Psoas muscle (tissue), 8 donors: Measurements from ENCODE around the gene HS6ST2. TPM values are rescaled to one million over a fixed set of nuclear protein-coding genes. Genes with fewer than 3 reads are reported as not detected.
A peak's percentile ranks its signal among the peaks of the same experiment; 100 is the strongest.

Experiments used
- ATAC-seq, 4 donors: fragments of 200-7000 bp; cut with Tn5 transposase; one replicate each; pipeline ENCODE4 v1.9.1; 2020; ENCODE audit warnings: moderate library complexity in 3 of 4, mild to moderate bottlenecking in 2 of 4
- DNase-seq, 2 donors: peaks; one replicate each; pipeline ENCODE4 v3.0.0-alpha.2; 2020
- H3K27ac ChIP-seq: fragments of 200-600 bp; one replicate; pipeline ENCODE4 v1.8.0; 2022
- H3K27me3 ChIP-seq, 3 donors: fragments of 200-600 bp in 1 of 3; one replicate each; pipeline versions ENCODE4 v1.6.1 to v1.8.0; 2013 to 2022; ENCODE audit warnings: low read length in 2 of 3, mild to moderate bottlenecking in 2 of 3, moderate library complexity in 1 of 3; ENCODE audit not compliant: insufficient read depth in 3 of 3
- H3K36me3 ChIP-seq, 2 donors: fragments of 200-600 bp in 1 of 2; one replicate each; pipeline versions ENCODE4 v1.6.1 to v1.8.0; 2013 to 2022; ENCODE audit warnings: low read depth in 1 of 2, mild to moderate bottlenecking in 1 of 2, moderate library complexity in 1 of 2; ENCODE audit not compliant: insufficient read depth in 1 of 2
- H3K4me1 ChIP-seq: fragments of 200-600 bp; one replicate; pipeline ENCODE4 v1.8.0; 2022
- H3K4me3 ChIP-seq: fragments of 200-600 bp; one replicate; pipeline ENCODE4 v1.8.0; 2022; ENCODE audit warnings: mild to moderate bottlenecking
- H3K9me3 ChIP-seq: fragments of 200-600 bp; one replicate; pipeline ENCODE4 v1.8.0; 2022
- WGBS, 3 donors: extraction: QIAGEN DNeasy Blood & Tissue Kit; methylation state at CpG; one replicate each; pipeline versions ENCODE4 v1.1.6 to v1.1.7; 2013; 5-methylcytosine and 5-hydroxymethylcytosine counted together
- intact Hi-C, 2 donors: fragments of 100-400 bp; cut with DNase I; formaldehyde crosslinking; loops; one replicate each; pipeline versions ENCODE4 v1.11.0 to v1.14.2; 2022
- polyA plus RNA-seq, 3 donors: library from polyadenylated mRNA; stranded (reverse); fragments of 200-250 nt; gene quantifications; one replicate each; pipeline ENCODE4 v1.2.3, GENCODE V29; 2013
- total RNA-seq, 4 donors: library from RNA; stranded (reverse); fragmentation: NEBNext Ultra II Directional in 2 of 4; extraction: Animal tissue kit (Norgen Biotek cat#: 25700) in 2 of 4; gene quantifications; one replicate each; pipeline versions ENCODE4 v1.2.1 to v1.2.4, GENCODE V29; 2021 to 2023
- TF ChIP-seq, protein P1 (sequence below): fragments of 200-600 bp; IDR thresholded peaks from one replicate; pipeline ENCODE4 v1.8.0; 2022; ENCODE audit warnings: antibody characterized with exemption
- donor health status: healthy with polysubstance abuse.
- donor health status: DM: no; HTN: no; CAD: no; lungs with moderate emphysema.
- donor health status: Bipolar disorder and iron deficiency.
- donor health status: healthy.
- donor health status: DM: yes; HTN: yes; CAD: no.
- donor health status: DM: no; HTN: no; CAD: no.
- donor health status: DM: no; HTN: no; CAD: no.
- donor health status: DM: yes; HTN: yes; CAD: no.

Gene HS6ST2
- total and polyA plus RNA-seq, 7 donors: 0.30 to 10.0 (median 1.3) TPM

DNA sequence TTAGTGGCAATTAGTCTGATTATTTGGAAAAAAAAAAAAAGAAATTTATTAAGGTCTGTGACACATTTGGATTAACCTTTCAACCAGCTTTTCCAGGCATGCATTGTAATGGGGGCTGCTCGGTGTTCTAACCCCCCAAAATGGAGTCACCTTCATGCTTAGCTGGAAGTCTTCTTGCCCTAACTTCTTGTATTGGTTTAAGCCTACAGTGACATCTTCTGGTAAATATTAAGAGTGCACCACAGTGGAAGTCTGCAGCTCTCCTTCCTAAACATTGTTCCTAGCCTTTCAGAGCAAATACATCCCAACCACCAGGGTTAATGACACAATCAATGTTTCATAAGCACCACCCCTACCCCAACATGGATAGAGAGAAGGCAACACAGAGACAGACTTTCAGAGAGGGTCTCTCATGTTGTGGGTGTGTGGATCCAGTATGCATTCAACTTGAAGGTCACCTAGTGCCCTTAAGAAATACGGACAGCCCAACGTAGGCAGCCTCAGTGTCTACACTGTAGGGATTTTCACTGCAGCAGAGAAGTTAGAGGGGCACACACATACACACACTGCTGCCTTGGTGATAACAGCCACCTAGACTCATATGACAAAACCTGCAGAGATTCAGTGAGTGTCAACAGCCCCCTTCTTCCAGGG, 326.7 kb downstream of the HS6ST2 start:
- DNase-seq (no peak), ATAC-seq (peak in 1 of 4 donors; percentile 44)
- no peaks in the 10 kb centered on the region for H3K36me3 ChIP-seq
- no peaks in the 10 kb centered on the region for H3K4me1 ChIP-seq
- 38 to 57% (median 50%) methylated on average over 3 of the region's 3 CpGs for WGBS, 3 donors
- TF ChIP-seq, protein P1, sequence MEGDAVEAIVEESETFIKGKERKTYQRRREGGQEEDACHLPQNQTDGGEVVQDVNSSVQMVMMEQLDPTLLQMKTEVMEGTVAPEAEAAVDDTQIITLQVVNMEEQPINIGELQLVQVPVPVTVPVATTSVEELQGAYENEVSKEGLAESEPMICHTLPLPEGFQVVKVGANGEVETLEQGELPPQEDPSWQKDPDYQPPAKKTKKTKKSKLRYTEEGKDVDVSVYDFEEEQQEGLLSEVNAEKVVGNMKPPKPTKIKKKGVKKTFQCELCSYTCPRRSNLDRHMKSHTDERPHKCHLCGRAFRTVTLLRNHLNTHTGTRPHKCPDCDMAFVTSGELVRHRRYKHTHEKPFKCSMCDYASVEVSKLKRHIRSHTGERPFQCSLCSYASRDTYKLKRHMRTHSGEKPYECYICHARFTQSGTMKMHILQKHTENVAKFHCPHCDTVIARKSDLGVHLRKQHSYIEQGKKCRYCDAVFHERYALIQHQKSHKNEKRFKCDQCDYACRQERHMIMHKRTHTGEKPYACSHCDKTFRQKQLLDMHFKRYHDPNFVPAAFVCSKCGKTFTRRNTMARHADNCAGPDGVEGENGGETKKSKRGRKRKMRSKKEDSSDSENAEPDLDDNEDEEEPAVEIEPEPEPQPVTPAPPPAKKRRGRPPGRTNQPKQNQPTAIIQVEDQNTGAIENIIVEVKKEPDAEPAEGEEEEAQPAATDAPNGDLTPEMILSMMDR: peak; percentile 56
- peaks cover 0 to 22% (median 0%) of the 10 kb centered on the region in 3 donors for H3K27me3 ChIP-seq
- no peak overlapping the region for H3K27ac ChIP-seq
- H3K9me3 ChIP-seq: no peaks in the 10 kb centered on the region
- no peak overlapping the region for H3K4me3 ChIP-seq
- intact Hi-C loops: loop anchor here (2.0 to 10.0 kb wide), 5 partner anchors 339 to 791 kb away; no protein-coding TSS in a partner anchor

DNA sequence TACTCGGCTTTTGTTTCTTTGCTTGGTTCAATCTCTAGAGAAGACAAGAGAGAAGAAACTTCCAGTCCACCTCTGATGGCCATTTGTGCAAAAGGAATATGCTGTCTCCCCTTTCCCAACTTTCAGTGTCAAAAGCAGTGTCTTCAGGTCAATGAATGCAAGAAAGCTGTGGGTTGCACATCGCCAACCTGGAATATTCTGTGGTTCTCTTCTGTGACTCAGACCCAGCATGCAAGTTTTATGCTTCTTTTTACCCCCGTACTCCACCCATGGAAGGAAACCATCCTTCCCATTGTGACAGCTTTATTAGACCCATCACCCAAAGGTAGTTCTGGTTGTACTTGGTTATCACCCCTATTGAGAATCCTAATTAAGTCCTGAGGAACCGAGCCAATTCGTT, 334.0 kb downstream of the HS6ST2 start:
- Histone ChIP-seq H3K9me3 (no peaks in the 10 kb centered on the region), H3K36me3 (no peaks in the 10 kb centered on the region), H3K4me1 (no peaks in the 10 kb centered on the region), H3K4me3 (no peak overlapping the region), H3K27ac (no peak overlapping the region), H3K27me3 (peaks cover 0 to 35% (median 0%) of the 10 kb centered on the region in 3 donors)
- TF ChIP-seq, protein P1: no peak
- no peak for DNase-seq
- ATAC-seq: no peak
- 67 to 85% (median 83%) methylated on average over 5 of the region's 5 CpGs for WGBS, 3 donors
- intact Hi-C loops: no loop called here

- no peak for DNase-seq
- Histone ChIP-seq H3K4me1 (no peaks in the 10 kb centered on the region), H3K36me3 (no peaks in the 10 kb centered on the region), H3K9me3 (no peaks in the 10 kb centered on the region), H3K27me3 (peaks cover 0 to 30% (median 0%) of the 10 kb centered on the region in 3 donors), H3K4me3 (no peak overlapping the region), H3K27ac (no peak overlapping the region)
- TF ChIP-seq, protein P1: no peak
- 55 to 80% (median 59%) methylated on average over 3 of the region's 3 CpGs for WGBS, 3 donors
- ATAC-seq: no peak
- intact Hi-C loops: no loop called here
Observed at GRCh38 chrX:132623942-132624341, 334.5 kb downstream of the HS6ST2 start.

DNA sequence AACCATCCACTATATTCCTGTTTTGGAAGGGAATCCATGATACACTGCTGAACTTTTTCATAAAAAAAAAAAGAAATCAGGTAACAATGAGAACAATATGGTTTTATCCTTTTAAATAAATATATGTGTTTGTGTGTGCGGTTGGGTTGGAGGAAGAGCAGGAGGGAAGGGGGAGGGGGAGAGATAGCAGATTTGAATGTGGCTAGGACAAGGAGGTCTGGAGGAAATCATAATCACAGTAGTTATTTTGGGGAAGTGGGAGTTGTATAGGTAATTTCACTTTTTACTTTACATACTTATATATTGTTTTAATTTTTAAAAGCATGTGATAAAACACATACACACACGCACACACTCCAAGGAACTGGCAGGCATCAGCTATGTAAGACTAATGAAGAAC, 335.1 kb downstream of the HS6ST2 start:
- H3K9me3 ChIP-seq: no peaks in the 10 kb centered on the region
- H3K36me3 ChIP-seq: no peaks in the 10 kb centered on the region
- intact Hi-C loops: no loop called here
- no peak for DNase-seq
- TF ChIP-seq, protein P1: no peak
- H3K27me3 ChIP-seq: peaks cover 0 to 28% (median 0%) of the 10 kb centered on the region in 3 donors
- no peak for ATAC-seq
- no peak overlapping the region for H3K27ac ChIP-seq
- 77 to 88% (median 78%) methylated on average over 2 of the region's 2 CpGs for WGBS, 3 donors
- no peaks in the 10 kb centered on the region for H3K4me1 ChIP-seq
- no peak overlapping the region for H3K4me3 ChIP-seq

GRCh38 chrX:132622130-132622529, 336.3 kb downstream of the HS6ST2 start:
- no peak for ATAC-seq
- 65 to 76% (median 70%) methylated on average over 4 of the region's 4 CpGs for whole genome bisulfite sequencing, 3 donors
- H3K27ac ChIP-seq: no peak overlapping the region
- H3K4me3 ChIP-seq: no peak overlapping the region
- no peaks in the 10 kb centered on the region for H3K36me3 ChIP-seq
- H3K4me1 ChIP-seq: no peaks in the 10 kb centered on the region
- intact Hi-C loops: no loop called here
- TF ChIP-seq, protein P1: no peak
- peaks cover 0 to 26% (median 0%) of the 10 kb centered on the region in 3 donors for H3K27me3 ChIP-seq
- no peaks in the 10 kb centered on the region for H3K9me3 ChIP-seq
- DNase-seq: no peak
